T-helper 1 cell (primary cell): ENCODE results near the gene CLECL1.
"Not testable (repeated sequence)": the region's sequence is repeated elsewhere in the genome, so short reads cannot be mapped to it uniquely, and the experiment has no call there.

ENCODE experiments used
- DNase-seq, 5 donors: peaks; one replicate each; pipeline ENCODE4 v3.0.0-alpha.2; 2012 to 2020

CLECL1 gene

GRCh38 chr12:9751204-9752144 lies 18.6 kb upstream of the CLECL1 start:
- DNase-seq: peak in 4 of 5 donors; percentile 34 to 54 (median 41)

- DNase-seq: peak in 4 of 5 donors; percentile 29 to 80 (median 40)
Observed at GRCh38 chr12:9750276-9751203, 17.6 kb upstream of the CLECL1 start.

GRCh38 chr12:9749640-9750039 lies 16.7 kb upstream of the CLECL1 start:
- DNase-seq: no peak

- DNase-seq: no peak
Observed at GRCh38 chr12:9745199-9745598, 12.3 kb upstream of the CLECL1 start.

- DNase-seq: peak in 2 of 5 donors; percentile 25 to 64
Observed at GRCh38 chr12:9742661-9743060, 9.8 kb upstream of the CLECL1 start.

- peak; percentile 40 to 96 (median 66) for DNase-seq
Observed at GRCh38 chr12:9741726-9742125, 8.8 kb upstream of the CLECL1 start.

GRCh38 chr12:9740106-9740750 lies 7.3 kb upstream of the CLECL1 start:
- peak in 1 of 5 donors; percentile 61 for DNase-seq

- not testable (repeated sequence) for DNase-seq
Observed at GRCh38 chr12:9739404-9740105, 6.7 kb upstream of the CLECL1 start.

GRCh38 chr12:9738905-9739304 lies 6.0 kb upstream of the CLECL1 start:
- DNase-seq: not testable (repeated sequence)

- peak in 1 of 5 donors; percentile 52 for DNase-seq
Observed at GRCh38 chr12:9736936-9737705, 4.2 kb upstream of the CLECL1 start.

GRCh38 chr12:9735601-9736000 lies 2.7 kb upstream of the CLECL1 start:
- DNase-seq: no peak

GRCh38 chr12:9731797-9732196 lies 1.1 kb downstream of the CLECL1 start:
- DNase-seq: peak in 1 of 5 donors; percentile 68

- no peak for DNase-seq
Observed at GRCh38 chr12:9731393-9731792, 1.5 kb downstream of the CLECL1 start.

GRCh38 chr12:9730591-9730990 lies 2.3 kb downstream of the CLECL1 start:
- peak in 1 of 5 donors; percentile 44 for DNase-seq

- DNase-seq: no peak
Observed at GRCh38 chr12:9730011-9730410, 2.9 kb downstream of the CLECL1 start.

- no peak for DNase-seq
Observed at GRCh38 chr12:9729082-9729481, 3.8 kb downstream of the CLECL1 start.

GRCh38 chr12:9727813-9728212 lies 5.1 kb downstream of the CLECL1 start:
- no peak for DNase-seq

GRCh38 chr12:9725213-9725870 lies 7.6 kb downstream of the CLECL1 start:
- DNase-seq: no peak

GRCh38 chr12:9724023-9724422 lies 8.9 kb downstream of the CLECL1 start:
- no peak for DNase-seq

GRCh38 chr12:9721394-9722092 lies 11.4 kb downstream of the CLECL1 start:
- DNase-seq: no peak
